ENCODE results near the gene VPS37B.
A peak's percentile ranks its signal among the peaks of the same experiment; 100 is the strongest.

VPS37B gene

DNA sequence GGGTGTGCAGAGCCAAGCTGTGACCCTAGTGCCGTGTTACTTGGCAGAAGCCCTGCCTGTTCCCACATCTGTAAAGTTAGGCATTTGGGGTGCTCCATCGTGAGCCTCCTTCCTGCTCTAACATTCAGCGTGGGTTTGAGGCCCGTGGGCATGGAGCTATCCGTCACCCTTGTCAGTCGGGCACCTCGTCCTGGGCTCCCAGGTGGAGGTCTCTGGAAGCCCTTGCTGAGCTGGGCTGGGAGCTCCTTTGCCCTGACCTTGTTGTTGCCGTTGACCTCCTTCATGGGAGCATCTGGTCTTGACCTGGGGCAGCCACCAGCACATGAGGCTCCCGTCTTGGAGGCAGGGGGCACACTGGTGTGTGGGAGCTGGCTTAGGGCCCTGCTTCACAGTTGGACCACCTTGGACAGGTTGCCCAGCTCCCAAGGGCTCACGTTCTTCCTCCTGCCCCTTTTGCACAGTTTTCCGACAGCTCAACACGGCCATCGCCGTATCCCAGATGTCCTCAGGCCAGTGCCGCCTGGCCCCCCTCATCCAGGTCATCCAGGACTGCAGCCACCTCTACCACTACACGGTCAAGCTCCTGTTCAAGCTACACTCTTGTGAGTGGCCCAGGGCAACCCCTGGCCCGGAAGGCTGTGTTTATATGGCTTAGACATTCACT lies 42.2 kb downstream of the VPS37B start:
- no peak for DNase-seq (ENCODE audit: low read depth)
- H3K4me3 ChIP-seq (ENCODE audit: low read depth, low read length), result no peak overlapping the region
- TF ChIP-seq, protein P1, sequence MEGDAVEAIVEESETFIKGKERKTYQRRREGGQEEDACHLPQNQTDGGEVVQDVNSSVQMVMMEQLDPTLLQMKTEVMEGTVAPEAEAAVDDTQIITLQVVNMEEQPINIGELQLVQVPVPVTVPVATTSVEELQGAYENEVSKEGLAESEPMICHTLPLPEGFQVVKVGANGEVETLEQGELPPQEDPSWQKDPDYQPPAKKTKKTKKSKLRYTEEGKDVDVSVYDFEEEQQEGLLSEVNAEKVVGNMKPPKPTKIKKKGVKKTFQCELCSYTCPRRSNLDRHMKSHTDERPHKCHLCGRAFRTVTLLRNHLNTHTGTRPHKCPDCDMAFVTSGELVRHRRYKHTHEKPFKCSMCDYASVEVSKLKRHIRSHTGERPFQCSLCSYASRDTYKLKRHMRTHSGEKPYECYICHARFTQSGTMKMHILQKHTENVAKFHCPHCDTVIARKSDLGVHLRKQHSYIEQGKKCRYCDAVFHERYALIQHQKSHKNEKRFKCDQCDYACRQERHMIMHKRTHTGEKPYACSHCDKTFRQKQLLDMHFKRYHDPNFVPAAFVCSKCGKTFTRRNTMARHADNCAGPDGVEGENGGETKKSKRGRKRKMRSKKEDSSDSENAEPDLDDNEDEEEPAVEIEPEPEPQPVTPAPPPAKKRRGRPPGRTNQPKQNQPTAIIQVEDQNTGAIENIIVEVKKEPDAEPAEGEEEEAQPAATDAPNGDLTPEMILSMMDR (conservative IDR thresholded peaks at IDR 0.05; ENCODE audit: low read depth, low read length), result no peak

DNA sequence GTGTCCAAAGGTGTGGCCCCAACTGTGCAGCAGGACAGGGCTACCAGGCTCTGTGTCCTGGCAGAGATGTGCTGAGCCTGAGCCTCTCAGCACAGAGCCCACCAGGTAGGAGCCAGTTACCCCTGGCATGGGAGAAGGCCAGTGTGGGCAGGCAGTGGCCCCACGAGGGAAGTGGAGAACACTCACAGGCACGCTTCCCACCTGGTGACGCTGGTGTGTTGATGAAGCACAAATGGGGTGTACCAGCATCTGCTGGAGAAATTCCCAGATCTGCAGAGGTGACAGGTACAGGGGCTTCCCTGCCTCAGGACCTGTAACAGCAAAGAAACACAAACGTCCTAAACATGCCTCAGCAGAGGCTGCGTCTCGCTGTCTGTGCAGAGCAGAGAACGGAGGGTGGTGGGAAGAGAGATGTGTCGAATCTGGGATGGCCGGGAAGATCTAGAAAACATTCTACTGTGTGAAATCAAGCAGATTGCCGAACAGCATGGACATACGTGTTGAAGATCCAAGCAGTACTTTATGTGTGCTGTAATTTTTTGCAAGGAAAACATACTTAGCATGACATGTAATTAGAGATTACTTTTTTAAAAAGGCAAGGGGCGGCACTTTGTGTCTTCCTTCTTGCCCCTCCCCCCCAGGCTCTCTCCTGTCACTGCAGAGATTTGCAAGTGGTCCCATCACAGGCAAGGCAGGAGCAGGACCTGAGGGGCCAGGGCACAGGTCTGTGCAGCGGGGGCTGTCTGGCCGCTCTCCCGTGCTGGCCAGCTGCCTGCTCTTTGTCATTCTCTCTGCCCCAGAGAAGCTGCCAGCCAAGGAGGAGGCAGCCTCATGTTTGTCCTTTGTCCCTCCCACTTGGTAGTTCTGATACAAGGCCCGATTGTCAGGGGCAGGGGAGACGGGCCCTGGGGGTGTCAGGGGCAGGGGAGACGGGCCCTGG lies 43.3 kb downstream of the VPS37B start:
- no peak overlapping the region for H3K4me3 ChIP-seq (ENCODE audit: low read depth, low read length)
- TF ChIP-seq, protein P1 (conservative IDR thresholded peaks at IDR 0.05; ENCODE audit: low read depth, low read length), result no peak
- DNase-seq (ENCODE audit: low read depth), result no peak

DNA sequence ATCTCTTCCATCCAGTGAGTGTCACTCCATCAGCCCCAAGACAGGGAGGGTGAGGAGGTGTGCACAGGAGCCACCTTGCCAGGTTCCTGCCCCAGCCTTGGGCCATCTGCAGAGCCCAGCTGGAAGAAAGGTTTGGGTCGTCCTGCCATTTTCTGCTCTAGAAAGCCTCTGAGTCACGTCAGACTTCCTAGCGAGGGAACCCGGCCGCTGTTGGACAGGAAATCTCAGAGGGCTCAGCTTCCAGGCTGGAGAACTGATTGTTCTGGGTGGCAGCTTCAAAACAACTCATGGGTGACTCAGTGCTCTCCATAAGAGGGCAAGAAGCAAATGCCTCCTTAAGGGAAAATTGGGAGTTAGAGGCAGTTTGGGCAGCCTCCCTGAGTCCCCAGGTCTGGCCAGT lies 44.1 kb downstream of the VPS37B start:
- H3K4me3 ChIP-seq (ENCODE audit: low read depth, low read length), result no peak overlapping the region
- DNase-seq (ENCODE audit: low read depth), result peak; percentile 76
- TF ChIP-seq, protein P1 (conservative IDR thresholded peaks at IDR 0.05; ENCODE audit: low read depth, low read length), result no peak

DNA sequence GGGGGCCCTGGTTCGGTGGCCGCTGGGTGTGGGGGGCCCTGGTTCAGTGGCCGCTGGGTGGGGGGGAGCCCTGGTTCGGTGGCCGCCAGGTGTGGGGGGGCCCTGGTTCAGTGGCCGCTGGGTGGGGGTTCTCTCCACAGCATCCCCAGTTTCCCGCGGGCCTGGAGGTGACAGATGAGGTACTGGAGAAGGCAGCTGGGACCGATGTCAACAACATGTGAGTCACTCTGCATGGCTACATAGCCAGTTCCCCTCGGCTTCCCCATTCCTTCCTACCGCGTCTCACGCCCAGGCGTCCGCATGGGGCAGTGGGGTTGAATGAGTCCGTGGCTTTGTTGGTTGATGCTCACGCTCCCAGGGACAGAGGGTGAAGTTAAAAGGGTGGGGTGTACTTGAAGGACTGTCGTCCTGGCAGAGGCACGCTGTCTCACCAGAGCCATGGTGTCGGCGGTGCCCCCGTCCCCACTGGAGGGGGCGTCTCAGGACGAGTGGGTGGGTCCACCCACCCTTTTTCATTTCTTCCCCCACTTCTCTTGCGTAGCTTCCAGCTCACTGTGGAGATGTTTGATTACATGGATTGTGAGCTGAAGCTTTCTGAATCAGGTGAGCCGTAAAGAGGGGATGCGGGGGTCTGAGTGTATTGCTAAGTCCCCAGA lies 45.1 kb downstream of the VPS37B start:
- TF ChIP-seq, protein P1 (conservative IDR thresholded peaks at IDR 0.05; ENCODE audit: low read depth, low read length), result no peak
- H3K4me3 ChIP-seq (ENCODE audit: low read depth, low read length), result no peak overlapping the region
- no peak for DNase-seq (ENCODE audit: low read depth)

DNA sequence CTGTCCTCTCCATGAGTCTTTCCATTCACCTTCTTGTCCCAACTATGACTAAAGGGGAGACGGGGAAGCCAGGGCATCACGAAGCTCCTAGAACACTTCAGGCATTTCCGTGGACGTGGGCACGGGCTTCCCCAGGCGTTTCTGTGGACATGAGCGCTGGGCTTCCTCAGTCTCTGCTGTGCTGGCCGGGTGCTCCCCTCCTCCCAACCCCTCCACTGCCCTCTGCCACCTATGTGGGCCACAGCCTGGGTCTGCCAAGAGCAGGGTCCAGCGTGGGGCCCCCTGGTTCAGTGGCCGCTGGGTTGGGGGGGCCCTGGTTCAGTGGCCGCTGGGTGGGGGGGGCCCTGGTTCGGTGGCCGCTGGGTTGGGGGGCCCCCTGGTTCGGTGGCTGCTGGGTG lies 45.9 kb downstream of the VPS37B start:
- no peak for DNase-seq (ENCODE audit: low read depth)
- no peak overlapping the region for H3K4me3 ChIP-seq (ENCODE audit: low read depth, low read length)
- TF ChIP-seq, protein P1 (conservative IDR thresholded peaks at IDR 0.05; ENCODE audit: low read depth, low read length), result no peak

DNA sequence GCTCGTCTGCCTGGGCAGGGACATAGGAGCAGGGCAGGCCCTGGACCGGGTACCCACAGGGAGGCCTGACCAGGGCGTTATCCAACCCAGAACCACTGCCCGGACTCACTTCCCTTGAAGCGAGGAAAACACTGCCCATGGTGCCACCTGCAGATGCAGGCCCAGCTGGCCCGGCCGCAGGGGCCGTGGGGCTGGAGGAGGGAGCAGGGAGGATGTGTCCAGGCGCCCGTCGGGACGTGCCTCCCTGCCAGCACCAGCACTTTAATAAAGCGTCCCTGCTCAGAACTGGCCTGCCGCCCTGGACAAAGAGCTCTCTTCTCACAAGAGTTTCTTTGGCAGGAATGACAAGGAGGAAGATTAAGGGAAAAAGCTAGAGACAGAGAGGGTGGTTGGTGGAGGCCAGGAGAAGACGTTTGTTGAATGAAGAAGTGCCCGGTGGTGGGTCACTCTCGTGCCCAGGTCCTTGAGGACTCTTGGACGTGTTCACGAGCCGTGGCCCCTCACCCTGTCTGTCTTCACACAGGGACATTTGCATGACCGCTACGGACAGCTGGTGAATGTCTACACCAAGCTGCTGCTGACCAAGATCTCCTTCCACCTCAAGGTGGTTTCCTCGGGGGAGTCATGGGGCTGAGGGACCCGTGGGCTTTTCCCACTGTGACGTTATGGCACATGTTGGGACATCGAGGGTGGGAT lies 46.4 kb downstream of the VPS37B start:
- TF ChIP-seq, protein P1 (conservative IDR thresholded peaks at IDR 0.05; ENCODE audit: low read depth, low read length), result no peak
- no peak for DNase-seq (ENCODE audit: low read depth)
- H3K4me3 ChIP-seq (ENCODE audit: low read depth, low read length), result no peak overlapping the region

Data from choroid plexus epithelial cell (primary cell).